ENCODE measurements around the gene CREBBP.

DNA sequence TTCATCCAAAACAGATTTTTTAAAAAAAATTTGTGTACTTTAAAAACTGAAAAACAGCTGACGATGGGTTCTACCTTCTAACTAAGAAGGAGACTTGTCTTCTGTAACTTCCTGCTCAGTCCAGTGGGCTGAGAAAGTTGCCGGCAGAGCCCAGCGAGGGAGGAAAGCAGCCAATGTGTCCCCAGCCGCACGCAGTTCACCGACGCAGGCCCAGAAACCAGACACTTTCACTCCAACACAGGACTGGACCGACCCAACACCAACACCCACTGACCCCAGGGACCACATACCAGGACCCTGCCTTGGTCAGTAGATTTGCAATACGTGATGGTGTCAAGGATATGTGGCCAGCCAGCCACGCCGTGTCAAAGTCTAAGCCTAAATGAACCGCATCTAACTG, 188.8 kb downstream of the CREBBP start:
- TF ChIP-seq POLR2AphosphoS5 (IDR thresholded peaks at IDR 0.05): no peak
- no peak for TF ChIP-seq POLR2A (IDR thresholded peaks at IDR 0.05)
- TF ChIP-seq, protein P1, sequence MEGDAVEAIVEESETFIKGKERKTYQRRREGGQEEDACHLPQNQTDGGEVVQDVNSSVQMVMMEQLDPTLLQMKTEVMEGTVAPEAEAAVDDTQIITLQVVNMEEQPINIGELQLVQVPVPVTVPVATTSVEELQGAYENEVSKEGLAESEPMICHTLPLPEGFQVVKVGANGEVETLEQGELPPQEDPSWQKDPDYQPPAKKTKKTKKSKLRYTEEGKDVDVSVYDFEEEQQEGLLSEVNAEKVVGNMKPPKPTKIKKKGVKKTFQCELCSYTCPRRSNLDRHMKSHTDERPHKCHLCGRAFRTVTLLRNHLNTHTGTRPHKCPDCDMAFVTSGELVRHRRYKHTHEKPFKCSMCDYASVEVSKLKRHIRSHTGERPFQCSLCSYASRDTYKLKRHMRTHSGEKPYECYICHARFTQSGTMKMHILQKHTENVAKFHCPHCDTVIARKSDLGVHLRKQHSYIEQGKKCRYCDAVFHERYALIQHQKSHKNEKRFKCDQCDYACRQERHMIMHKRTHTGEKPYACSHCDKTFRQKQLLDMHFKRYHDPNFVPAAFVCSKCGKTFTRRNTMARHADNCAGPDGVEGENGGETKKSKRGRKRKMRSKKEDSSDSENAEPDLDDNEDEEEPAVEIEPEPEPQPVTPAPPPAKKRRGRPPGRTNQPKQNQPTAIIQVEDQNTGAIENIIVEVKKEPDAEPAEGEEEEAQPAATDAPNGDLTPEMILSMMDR (IDR thresholded peaks at IDR 0.05): no peak

Measured in prostate gland (tissue), 2 donors.